Suppressor macrophage treated with lipopolysaccharide for 1 hour (primary cell): ENCODE results near the gene PRKN.

ENCODE experiments used
- DNase-seq, 3 donors: peaks; one replicate each; pipeline ENCODE4 v3.0.0-alpha.2; 2020 to 2022

PRKN gene

GRCh38 chr6:161394437-161394836 is 1333.1 kb downstream of the PRKN start:
- peak in 2 of 3 donors; percentile 17 to 27 for DNase-seq

DNA sequence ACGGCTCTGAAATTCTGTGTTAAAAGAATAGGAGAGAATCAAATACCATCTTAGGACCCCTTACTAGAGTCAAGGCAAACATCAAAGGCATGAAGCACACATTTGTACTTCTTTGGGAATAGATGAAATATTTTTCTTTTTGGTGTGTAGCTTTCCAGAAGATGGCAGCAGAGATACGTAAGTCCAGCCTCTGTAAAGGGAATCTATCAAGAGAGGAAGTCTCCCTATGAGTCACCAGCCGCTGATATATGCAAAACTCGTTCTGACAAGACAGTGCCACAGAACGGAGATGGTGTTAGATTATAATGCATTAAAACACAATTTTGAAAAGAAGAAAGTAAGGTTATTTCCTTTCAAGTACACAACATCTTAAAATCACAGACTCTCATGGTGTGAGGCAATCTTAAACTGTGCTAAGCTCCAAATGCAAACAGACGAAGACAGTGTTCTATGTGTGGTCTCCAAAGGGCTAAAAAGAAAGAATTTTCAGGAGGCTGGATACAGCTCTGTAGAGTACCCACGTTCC is 1333.7 kb downstream of the PRKN start:
- DNase-seq: peak; percentile 86 to 93 (median 91)

DNA sequence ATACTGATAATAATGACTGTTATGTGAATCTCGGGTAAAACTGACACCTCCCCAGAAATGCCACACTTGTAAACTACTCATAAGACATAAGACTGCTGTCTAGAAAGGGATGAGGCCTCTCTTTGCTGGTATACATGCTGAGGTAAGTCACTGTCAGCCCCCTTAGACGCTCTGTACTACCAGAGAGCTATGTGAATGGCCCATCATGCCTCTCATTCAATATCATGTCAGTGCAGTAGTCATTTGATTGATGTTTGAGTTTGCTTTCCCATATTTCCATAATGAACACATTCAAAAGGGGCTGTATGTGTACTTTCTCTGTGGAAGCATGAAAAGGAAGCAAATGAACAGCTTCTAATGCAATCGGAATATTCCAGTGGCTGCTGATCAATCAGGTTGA is 1334.3 kb downstream of the PRKN start:
- DNase-seq: no peak

- no peak for DNase-seq
Measured at GRCh38 chr6:161389756-161390155, 1337.8 kb downstream of the PRKN start.

DNA sequence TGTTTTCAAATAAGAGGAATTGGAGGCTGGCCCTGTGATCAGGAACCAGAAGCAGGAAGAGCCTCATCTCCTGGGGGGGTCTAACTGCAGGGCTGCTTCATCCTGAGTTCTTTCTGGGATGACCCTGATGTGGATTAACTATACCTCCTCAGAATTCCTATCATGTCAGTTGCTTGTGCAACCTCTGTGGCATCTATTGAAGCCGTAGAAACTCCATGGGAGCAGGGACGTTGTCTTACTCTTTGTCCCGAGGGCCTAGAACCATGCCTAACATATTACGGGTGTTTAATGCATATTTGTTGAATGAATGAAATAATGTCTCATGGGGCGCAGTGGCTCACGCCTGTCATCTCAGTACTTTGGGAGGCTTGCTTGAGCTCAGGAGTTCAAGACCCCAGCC is 1343.6 kb downstream of the PRKN start:
- DNase-seq: no peak

GRCh38 chr6:161379834-161380582 is 1347.6 kb downstream of the PRKN start:
- no peak for DNase-seq

DNA sequence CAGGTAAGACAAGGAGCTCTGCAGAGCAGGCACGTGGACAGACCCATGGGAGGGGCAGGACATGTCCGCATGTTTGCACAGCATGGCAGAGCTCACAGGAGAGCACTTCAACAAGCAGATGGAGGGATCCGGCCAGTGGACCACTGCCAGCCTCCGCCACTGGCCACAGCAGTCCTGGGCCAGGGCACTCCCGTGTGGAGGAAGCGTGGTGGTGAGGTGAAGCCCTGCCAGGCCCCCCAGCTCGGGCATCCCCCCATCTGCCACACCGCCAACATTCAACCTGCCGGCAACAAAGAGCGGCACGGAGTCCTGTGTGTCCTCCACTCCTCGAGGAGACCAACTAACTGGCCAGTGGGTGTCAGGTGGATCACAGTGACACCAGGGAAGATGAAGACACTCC is 1349.5 kb downstream of the PRKN start:
- no peak for DNase-seq

- DNase-seq: no peak
Measured at GRCh38 chr6:161377116-161377515, 1350.5 kb downstream of the PRKN start.

DNA sequence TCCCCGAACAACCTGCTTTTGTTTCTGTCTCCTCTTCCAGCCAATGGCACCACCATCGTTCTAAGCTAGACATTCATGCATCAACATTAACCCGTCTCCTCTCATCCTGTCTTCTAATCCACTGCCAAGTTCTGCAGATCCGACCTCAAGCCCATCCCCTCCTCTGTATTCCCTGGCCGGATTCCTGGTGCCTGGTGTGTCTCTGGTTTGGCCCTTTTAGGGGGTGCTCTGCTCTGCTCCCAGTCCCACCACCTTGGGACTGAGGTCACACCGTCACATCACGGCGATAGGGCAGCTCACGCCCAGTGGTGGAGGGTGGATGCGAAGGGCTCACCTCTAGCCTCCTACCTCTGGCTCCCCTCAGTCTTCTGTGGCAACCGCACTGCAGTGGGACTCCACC is 1351.2 kb downstream of the PRKN start:
- no peak for DNase-seq

DNA sequence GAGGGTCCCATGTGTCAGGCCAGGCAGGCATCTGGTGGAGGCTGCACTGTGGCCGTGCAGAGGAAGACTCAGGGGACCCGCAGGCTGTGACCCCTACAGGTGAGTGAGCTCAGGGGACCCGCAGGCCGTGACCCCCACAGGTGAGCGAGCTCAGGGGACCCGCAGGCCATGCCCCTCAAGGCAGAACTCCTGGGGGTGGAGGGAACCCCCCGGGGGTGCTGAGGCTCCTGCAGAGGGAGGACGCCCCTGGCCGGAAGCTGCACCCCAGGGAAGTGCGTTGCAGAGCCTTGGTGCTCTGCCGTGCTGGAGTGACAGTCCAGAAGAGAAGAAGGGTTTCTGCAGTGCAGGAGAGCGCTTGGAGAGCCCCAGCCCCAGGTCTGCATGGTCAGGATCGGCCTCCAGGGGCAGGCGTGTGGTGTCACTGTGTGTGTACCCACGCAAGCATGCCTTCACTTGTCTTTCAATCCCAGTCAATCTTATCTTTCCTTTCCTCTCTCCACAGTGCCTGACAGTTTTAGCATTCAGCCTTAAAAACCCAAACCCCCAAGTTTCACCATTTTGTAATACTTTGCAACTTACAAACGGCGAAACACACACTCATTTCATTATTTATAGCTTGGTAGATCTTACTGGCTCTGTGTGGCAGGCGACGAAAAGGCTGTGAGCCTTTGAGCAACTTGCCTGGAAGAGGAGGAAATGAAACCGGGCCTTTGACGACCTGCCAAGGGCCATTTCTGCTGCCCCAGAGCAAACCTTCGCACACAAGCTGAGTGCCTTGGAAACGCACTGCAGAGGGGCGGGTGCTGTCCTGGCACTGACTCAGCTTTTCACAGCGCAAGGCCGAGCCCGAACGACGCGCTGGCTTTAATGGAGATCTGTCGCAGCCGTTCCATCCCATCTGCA is 1352.3 kb downstream of the PRKN start:
- DNase-seq: peak; percentile 85 to 87 (median 85)

- DNase-seq: peak; percentile 80 to 86 (median 83)
Measured at GRCh38 chr6:161373905-161374451, 1353.6 kb downstream of the PRKN start.

DNA sequence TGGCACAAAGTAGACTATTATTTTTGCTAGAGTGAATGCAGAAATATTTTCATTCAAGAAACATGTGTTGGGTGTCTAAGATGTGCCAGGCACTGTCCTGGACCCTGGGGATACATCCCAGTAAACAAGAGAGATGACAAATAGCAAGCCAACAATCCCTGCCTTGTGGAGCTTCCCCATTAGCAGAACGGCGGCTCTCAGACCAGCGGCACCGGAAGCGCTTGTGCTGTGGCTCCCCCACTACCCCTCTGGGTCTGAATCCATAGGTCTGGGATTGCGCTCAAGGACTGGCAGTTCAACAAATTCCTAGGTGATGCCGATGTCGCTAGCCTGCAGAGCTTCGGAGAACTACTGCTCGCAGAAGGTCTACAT is 1355.2 kb downstream of the PRKN start:
- DNase-seq: no peak

DNA sequence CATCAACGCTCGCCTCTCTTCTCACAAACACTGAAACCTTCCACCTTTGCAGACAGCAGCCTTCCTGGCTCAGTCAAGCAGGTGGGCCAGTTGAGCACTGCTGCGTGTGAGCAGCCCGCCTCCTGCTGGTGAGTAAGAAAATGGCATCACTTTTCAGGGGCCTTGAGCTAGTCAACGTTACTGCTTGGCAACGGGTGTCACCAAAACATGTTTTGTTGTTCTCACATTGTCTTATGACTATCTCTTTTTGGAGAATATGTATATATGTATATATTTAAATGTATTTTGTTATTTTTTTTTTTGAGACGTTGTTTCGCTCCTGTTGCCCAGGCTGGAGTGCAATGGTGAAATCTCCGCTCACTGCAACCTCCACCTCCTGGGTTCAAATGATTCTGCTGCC is 1356.7 kb downstream of the PRKN start:
- peak; percentile 71 to 81 (median 76) for DNase-seq

DNA sequence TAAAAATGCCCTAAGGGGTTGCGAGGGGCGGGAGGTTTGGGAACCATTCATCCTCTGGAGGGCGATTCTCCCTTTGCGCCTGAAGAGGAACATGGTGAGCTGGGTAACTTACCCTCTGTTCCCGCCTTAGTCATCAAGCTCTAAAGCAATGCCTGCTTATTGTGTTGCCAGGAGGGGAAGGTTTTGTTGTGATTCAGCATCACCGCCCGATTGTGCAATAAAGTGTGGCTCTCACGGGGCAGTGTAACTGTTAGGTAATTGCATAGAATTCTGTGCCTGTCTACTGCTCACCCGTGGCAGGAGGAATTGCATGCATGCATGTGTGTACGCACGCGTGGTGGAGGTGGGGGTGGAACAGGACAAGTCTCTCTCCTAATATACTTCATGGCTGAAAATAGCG is 1358.2 kb downstream of the PRKN start:
- DNase-seq: peak; percentile 92 to 98 (median 98)

GRCh38 chr6:161368514-161368913 is 1359.1 kb downstream of the PRKN start:
- DNase-seq: no peak

- DNase-seq: peak; percentile 52 to 66 (median 57)
Measured at GRCh38 chr6:161367472-161367871, 1360.1 kb downstream of the PRKN start.

GRCh38 chr6:161366301-161366923 is 1361.2 kb downstream of the PRKN start:
- peak; percentile 43 to 44 (median 44) for DNase-seq

DNA sequence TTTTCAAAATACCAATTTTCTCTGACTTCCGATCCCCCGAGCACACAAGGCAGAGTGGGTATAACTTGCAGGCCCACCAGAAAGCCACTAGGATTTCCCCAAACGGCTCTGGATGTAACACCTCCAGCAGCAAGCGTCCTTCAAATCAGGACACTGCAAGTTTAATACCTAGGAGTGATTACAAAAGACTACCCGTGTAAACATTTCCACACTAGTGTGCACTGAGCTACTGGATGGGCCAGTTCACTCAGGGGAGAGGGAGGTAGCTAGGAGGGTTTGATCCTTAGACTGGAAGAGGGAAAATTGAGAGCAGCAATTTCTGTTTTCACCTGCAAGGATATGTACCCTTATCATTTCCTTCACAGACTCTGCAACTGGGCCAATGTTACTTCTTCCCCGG is 1361.9 kb downstream of the PRKN start:
- no peak for DNase-seq

- no peak for DNase-seq
Measured at GRCh38 chr6:161363286-161363685, 1364.3 kb downstream of the PRKN start.

DNA sequence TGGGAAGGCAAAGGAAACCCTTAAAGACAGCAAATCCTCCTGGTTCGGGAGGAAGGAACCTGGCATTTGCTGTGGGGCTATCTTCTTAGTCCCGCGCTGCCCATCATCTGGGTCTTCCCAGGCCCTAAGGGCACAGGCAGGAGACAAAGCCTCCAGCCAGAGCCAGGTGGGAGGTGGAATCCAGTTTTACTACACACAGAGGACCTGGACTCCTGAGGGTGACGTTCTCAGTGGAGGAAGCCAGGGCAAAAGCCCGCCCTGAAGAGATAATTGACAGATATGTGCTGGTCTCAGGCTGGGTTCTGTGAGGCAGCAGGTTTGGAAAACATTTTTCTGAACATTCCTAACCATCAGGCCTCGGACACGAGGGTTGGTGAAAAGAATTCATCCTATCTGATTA is 1365.3 kb downstream of the PRKN start:
- no peak for DNase-seq

- DNase-seq: no peak
Measured at GRCh38 chr6:161361529-161361928, 1366.0 kb downstream of the PRKN start.

- DNase-seq: peak; percentile 46 to 54 (median 49)
Measured at GRCh38 chr6:161360520-161360919, 1367.0 kb downstream of the PRKN start.

GRCh38 chr6:161359618-161359945 is 1368.0 kb downstream of the PRKN start:
- DNase-seq: no peak
